H1 (cell line): ENCODE results near the gene BIK. TPM values are rescaled to one million over a fixed set of nuclear protein-coding genes. Genes with fewer than 3 reads are reported as not detected.

Experiments used
- CTCF ChIA-PET: fragments of 300-600 bp; sonication (Branson Sonifier 250); formaldehyde crosslinking; loops from one replicate; lab custom pipeline; 2021; ENCODE audit not compliant: partially characterized antibody; lab: Charles Lee
- POLR2A ChIA-PET: fragments of 300-600 bp; sonication (Branson Sonifier 250); formaldehyde crosslinking; loops from one replicate; lab custom pipeline; 2021; ENCODE audit warnings: inconsistent platforms; ENCODE audit not compliant: partially characterized antibody; lab: Charles Lee
- DNase-seq, 2 experiments: peaks; one replicate each; pipeline versions ENCODE4 v3.0.0 to v3.0.0-alpha.2; 2010 to 2022; ENCODE audit warnings: low spot score in 2 of 2, low read depth in 1 of 2, mixed read lengths in 1 of 2
- FAIRE-seq: peaks from 2 replicates; lab custom pipeline; 2011; peaks lifted over from hg19 to GRCh38; lab: Jason Lieb, UNC
- H2AFZ ChIP-seq: 2 replicates; pipeline ENCODE4 v1.8.1; 2012; ENCODE audit warnings: low read length, inconsistent platforms
- H2AK5ac ChIP-seq: 2 replicates; pipeline ENCODE4 v1.6.1; 2013; ENCODE audit warnings: low read depth, low read length
- H2BK120ac ChIP-seq: replicated peaks from 2 replicates; pipeline ENCODE3; 2013; ENCODE audit warnings: low read depth, low read length, inconsistent platforms
- H2BK12ac ChIP-seq: 2 replicates; pipeline ENCODE4 v1.6.1; 2013; ENCODE audit warnings: low read depth, low read length
- H2BK15ac ChIP-seq: 2 replicates; pipeline ENCODE4 v1.6.1; 2013; ENCODE audit warnings: low read length
- H2BK20ac ChIP-seq: 2 replicates; pipeline ENCODE4 v1.6.1; 2013; ENCODE audit warnings: low read length
- H2BK5ac ChIP-seq: 2 replicates; pipeline ENCODE4 v1.6.1; 2013; ENCODE audit warnings: low read depth, low read length
- H3K14ac ChIP-seq: 2 replicates; pipeline ENCODE4 v1.6.1; 2013; ENCODE audit warnings: inconsistent platforms; ENCODE audit not compliant: insufficient read length
- H3K18ac ChIP-seq: 2 replicates; pipeline ENCODE4 v1.6.1; 2013; ENCODE audit warnings: low read length; ENCODE audit errors: extremely low read depth
- H3K23ac ChIP-seq: 2 replicates; pipeline ENCODE4 v1.6.1; 2013; ENCODE audit warnings: inconsistent platforms; ENCODE audit not compliant: insufficient read length
- H3K23me2 ChIP-seq: 2 replicates; pipeline ENCODE4 v1.6.1; 2013; ENCODE audit warnings: low read depth, low read length
- H3K27ac ChIP-seq: 2 replicates; pipeline ENCODE4 v1.6.1; 2011; ENCODE audit warnings: low read depth, low read length, inconsistent platforms
- H3K27me3 ChIP-seq, 4 experiments: replicated peaks in 1 of 4; 1 replicate in 1 of 4; 2 replicates in 3 of 4; pipeline versions ENCODE4 v1.6.1 to v1.8.1; 2011 to 2013; ENCODE audit warnings: low read length in 3 of 4, mild to moderate bottlenecking in 3 of 4, inconsistent platforms in 2 of 4, mixed read lengths in 2 of 4, moderate library complexity in 1 of 4; ENCODE audit not compliant: control insufficient read depth in 3 of 4, insufficient read depth in 3 of 4; ENCODE audit errors: extremely low read depth in 1 of 4
- H3K36me3 ChIP-seq, 4 experiments: 2 replicates each; pipeline versions ENCODE4 v1.6.1 to v1.8.1; 2011 to 2013; ENCODE audit warnings: mild to moderate bottlenecking in 4 of 4, low read length in 3 of 4, moderate library complexity in 2 of 4, control low read depth in 1 of 4, inconsistent platforms in 1 of 4; ENCODE audit not compliant: insufficient read depth in 4 of 4, control insufficient read depth in 2 of 4
- H3K4ac ChIP-seq: replicated peaks from 2 replicates; pipeline ENCODE3; 2013; ENCODE audit warnings: low read length, low read depth, mixed read lengths, inconsistent platforms; ENCODE audit not compliant: insufficient read length
- H3K4me1 ChIP-seq, 4 experiments: replicated peaks in 1 of 4; 1 replicate in 1 of 4; 2 replicates in 3 of 4; pipeline versions ENCODE4 v1.6.1 to v1.8.1; 2011 to 2013; ENCODE audit warnings: low read length in 3 of 4, inconsistent platforms in 2 of 4, mixed read lengths in 1 of 4; ENCODE audit not compliant: insufficient read depth in 4 of 4, control insufficient read depth in 3 of 4
- H3K4me2 ChIP-seq, 2 experiments: 2 replicates each; pipeline versions ENCODE4 v1.6.1 to v1.8.1; 2011 to 2013; ENCODE audit warnings: low read depth in 2 of 2, low read length in 2 of 2, control low read depth in 1 of 2, inconsistent platforms in 1 of 2, mild to moderate bottlenecking in 1 of 2; ENCODE audit not compliant: insufficient read depth in 1 of 2
- H3K4me3 ChIP-seq, 4 experiments: fragments of 200-600, 300-600 bp in 1 of 4; sonication (generic), shearing (Covaris generic), sonication (Bioruptor Twin) in 1 of 4; 2 replicates each; pipeline versions ENCODE4 v1.5.1 to v1.8.1; 2011 to 2016; ENCODE audit warnings: low read length in 4 of 4, low read depth in 3 of 4, control low read depth in 2 of 4, inconsistent platforms in 2 of 4, mild to moderate bottlenecking in 2 of 4, mixed read lengths in 1 of 4, moderate library complexity in 1 of 4; ENCODE audit not compliant: insufficient read depth in 2 of 4; ENCODE audit errors: extremely low read depth in 1 of 4
- H3K56ac ChIP-seq: replicated peaks from 2 replicates; pipeline ENCODE3; 2013; ENCODE audit warnings: low read depth, mild to moderate bottlenecking, mixed read lengths, low read length, inconsistent platforms; ENCODE audit not compliant: insufficient read length
- H3K79me1 ChIP-seq: 2 replicates; pipeline ENCODE4 v1.6.1; 2013; ENCODE audit warnings: low read depth, low read length, control low read depth
- H3K79me2 ChIP-seq, 2 experiments: 2 replicates each; pipeline versions ENCODE4 v1.6.1 to v1.8.1; 2012 to 2013; ENCODE audit warnings: low read length in 2 of 2, mild to moderate bottlenecking in 2 of 2, inconsistent platforms in 1 of 2; ENCODE audit not compliant: insufficient read depth in 2 of 2, control insufficient read depth in 1 of 2
- H3K9ac ChIP-seq, 4 experiments: replicated peaks in 1 of 4; 1 replicate in 1 of 4; 2 replicates in 3 of 4; pipeline versions ENCODE4 v1.6.1 to v1.8.1; 2011 to 2013; ENCODE audit warnings: low read depth in 3 of 4, low read length in 3 of 4, control low read depth in 2 of 4, mild to moderate bottlenecking in 2 of 4, moderate library complexity in 2 of 4, inconsistent platforms in 1 of 4; ENCODE audit errors: extremely low read depth in 1 of 4
- H3K9me3 ChIP-seq, 2 experiments: 2 replicates each; pipeline versions ENCODE4 v1.6.1 to v1.8.1; 2012 to 2013; ENCODE audit warnings: mild to moderate bottlenecking in 2 of 2, moderate library complexity in 2 of 2, control low read depth in 1 of 2, inconsistent platforms in 1 of 2, low read depth in 1 of 2, low read length in 1 of 2, mixed read lengths in 1 of 2; ENCODE audit not compliant: insufficient read depth in 2 of 2
- H4K20me1 ChIP-seq, 2 experiments: replicated peaks in 1 of 2; 2 replicates each; pipeline versions ENCODE3 to v1.8.1; 2011 to 2013; ENCODE audit warnings: inconsistent platforms in 2 of 2, low read length in 2 of 2, mild to moderate bottlenecking in 1 of 2; ENCODE audit not compliant: insufficient read depth in 2 of 2, control insufficient read depth in 1 of 2
- H4K5ac ChIP-seq: 2 replicates; pipeline ENCODE4 v1.6.1; 2013; ENCODE audit warnings: low read length, low read depth, mixed read lengths, inconsistent platforms; ENCODE audit not compliant: insufficient read length
- H4K8ac ChIP-seq: 2 replicates; pipeline ENCODE4 v1.8.0; 2013; ENCODE audit warnings: mild to moderate bottlenecking, moderate library complexity, low read length, inconsistent platforms; ENCODE audit not compliant: insufficient read depth; ENCODE audit errors: extremely low read depth
- H4K91ac ChIP-seq: replicated peaks from 2 replicates; pipeline ENCODE3; 2013; ENCODE audit warnings: low read length, mixed read lengths, inconsistent platforms; ENCODE audit not compliant: insufficient read length
- RBBP5 ChIP-seq: IDR thresholded peaks from 2 replicates; pipeline ENCODE4 v1.7.1; 2012; ENCODE audit warnings: low read depth, mild to moderate bottlenecking, inconsistent platforms, low read length, moderate library complexity, borderline replicate concordance
- WGBS, 2 experiments: shearing (Covaris generic) in 1 of 2; methylation state at CpG; one replicate each; pipeline versions ENCODE4 v1.1.6 to v1.1.7; 2013 to 2015; ENCODE audit warnings: low lambda C conversion rate in 2 of 2, mixed read lengths in 2 of 2, inconsistent platforms in 1 of 2, low coverage in 1 of 2, missing lambda C conversion rate in 1 of 2; ENCODE audit not compliant: insufficient replicate concordance in 2 of 2, insufficient coverage in 1 of 2, insufficient read length in 1 of 2; ENCODE audit errors: extremely low coverage in 1 of 2, missing lambda C conversion rate in 1 of 2; 5-methylcytosine and 5-hydroxymethylcytosine counted together
- polyA plus RNA-seq, 7 experiments: library from polyadenylated mRNA; depleted of rRNA in 3 of 7; stranded (reverse) in 5 of 7; unstranded in 2 of 7; fragments of >200 nt in 5 of 7; fragments of 200-250 nt in 2 of 7; gene quantifications; 1 replicate in 5 of 7; 2 replicates in 1 of 7; 4 replicates in 1 of 7; pipeline versions ENCODE4 v1.2.1 to v1.2.3, GENCODE V29; 2011 to 2013; ENCODE audit warnings: missing spikeins in 2 of 7, mixed read lengths in 2 of 7
- total RNA-seq: library from RNA; stranded (reverse); fragmentation: NEBNext Ultra II Directional; extraction: Animal tissue kit (Norgen Biotek cat#: 25700); gene quantifications from 2 replicates; pipeline ENCODE4 v1.2.1, GENCODE V29; 2021

Gene BIK
- total and polyA plus RNA-seq, 2 of the 8 experiments (the other 6 are each of a cell fraction or from before 2014, with no cell fraction given): 3.3 to 5.5 TPM

DNA sequence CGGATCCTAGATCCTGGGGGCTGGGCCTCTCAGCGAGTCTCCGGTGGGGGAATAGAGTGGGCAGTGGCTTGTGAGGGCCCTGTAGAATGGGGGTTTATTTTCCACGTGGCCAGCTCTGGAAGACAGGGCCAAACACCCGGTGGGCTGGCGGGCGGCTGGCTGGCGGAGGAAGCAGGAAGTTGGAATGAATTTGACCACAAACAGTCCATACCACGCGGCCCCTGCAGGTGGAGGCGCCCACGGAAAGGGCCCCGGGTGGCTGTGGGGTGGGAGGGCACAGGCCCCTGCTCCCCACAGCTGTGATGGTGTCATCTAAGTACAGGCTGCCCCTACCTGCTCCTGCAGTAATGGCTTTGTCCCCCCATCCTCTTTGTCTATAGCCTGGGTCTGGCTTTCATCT, 17.6 kb downstream of the BIK start:
- H3K23me2 ChIP-seq: no peaks in the 10 kb centered on the region
- no peak overlapping the region for H3K9ac ChIP-seq
- no peak overlapping the region for H2BK20ac ChIP-seq
- no peak overlapping the region for H4K5ac ChIP-seq
- no peak overlapping the region for H3K56ac ChIP-seq
- H2BK120ac ChIP-seq: no peak overlapping the region
- H4K8ac ChIP-seq: no peak overlapping the region
- no peak overlapping the region for H2BK5ac ChIP-seq
- H3K23ac ChIP-seq: no peak overlapping the region
- no peak overlapping the region for H3K4me2 ChIP-seq
- H2BK12ac ChIP-seq: no peak overlapping the region
- H3K27me3 ChIP-seq: no peaks in the 10 kb centered on the region
- no peak overlapping the region for H3K18ac ChIP-seq
- no peak overlapping the region for H3K4me3 ChIP-seq
- peaks cover 2 to 15% (median 3%) of the 10 kb centered on the region in 4 experiments; a peak in 4 of 8 replicates for H3K36me3 ChIP-seq
- no peak overlapping the region for H4K91ac ChIP-seq
- DNase-seq (no peak), FAIRE-seq (no peak)
- H3K14ac ChIP-seq: no peak overlapping the region
- no peak overlapping the region for H2AFZ ChIP-seq
- no peak for TF ChIP-seq RBBP5
- no peaks in the 10 kb centered on the region for H3K79me2 ChIP-seq
- H3K4ac ChIP-seq: no peak overlapping the region
- peaks cover 5% of the 10 kb centered on the region for H3K79me1 ChIP-seq
- peaks cover 3 to 12% of the 10 kb centered on the region in 2 experiments for H4K20me1 ChIP-seq
- H3K27ac ChIP-seq: no peak overlapping the region
- ChIA-PET CTCF (interaction anchor here (1.0 to 2.2 kb wide), 3 partner anchors 13 to 68 kb away, joined by 3 to 5 read pairs (median 4); no protein-coding TSS in a partner anchor), POLR2A (no interaction called here)
- 84% methylated on average over 13 of the region's 13 CpGs; no CpG with 5 or more reads in 1 of the 2 experiments for WGBS, 2 experiments
- H3K9me3 ChIP-seq: no peaks in the 10 kb centered on the region
- H3K4me1 ChIP-seq: peaks cover 0 to 6% (median 0%) of the 10 kb centered on the region in 4 experiments; a peak in 3 of 7 replicates
- H2AK5ac ChIP-seq: no peak overlapping the region
- H2BK15ac ChIP-seq: no peak overlapping the region
